NCI-H146 treated with DMSO at 0.1 percent for 48 hours (cell line): ENCODE measurements around the gene WWOX.

Source experiments
- DNase-seq: peaks from one replicate; lab custom pipeline; 2025; ENCODE audit not compliant: unreplicated experiment; lab: John Stamatoyannopoulos, UW

The WWOX gene

GRCh38 chr16:78220571-78220970, 121.1 kb downstream of the WWOX start:
- DNase-seq, result no peak

DNA sequence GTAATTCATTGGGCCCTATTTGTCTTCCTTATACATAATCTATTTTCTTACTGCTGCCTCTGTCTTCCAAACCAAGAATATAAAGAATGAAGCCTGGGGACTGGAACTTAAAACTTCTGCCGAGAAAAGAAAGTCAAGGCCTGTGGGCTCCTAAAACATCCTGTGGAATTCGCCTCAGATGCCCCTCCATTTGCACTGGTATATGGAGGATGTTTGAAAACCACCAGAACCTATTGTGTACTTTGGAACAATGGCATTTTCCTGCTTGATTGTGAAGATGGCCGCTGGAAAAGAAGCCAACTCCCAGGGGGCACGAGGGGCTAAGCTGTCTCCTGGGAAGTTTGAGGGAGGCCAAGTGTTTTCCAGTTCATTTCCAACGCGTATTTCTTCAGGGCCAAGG, 122.4 kb downstream of the WWOX start:
- no peak for DNase-seq

GRCh38 chr16:78224342-78224741, 124.9 kb downstream of the WWOX start:
- DNase-seq, result no peak

DNA sequence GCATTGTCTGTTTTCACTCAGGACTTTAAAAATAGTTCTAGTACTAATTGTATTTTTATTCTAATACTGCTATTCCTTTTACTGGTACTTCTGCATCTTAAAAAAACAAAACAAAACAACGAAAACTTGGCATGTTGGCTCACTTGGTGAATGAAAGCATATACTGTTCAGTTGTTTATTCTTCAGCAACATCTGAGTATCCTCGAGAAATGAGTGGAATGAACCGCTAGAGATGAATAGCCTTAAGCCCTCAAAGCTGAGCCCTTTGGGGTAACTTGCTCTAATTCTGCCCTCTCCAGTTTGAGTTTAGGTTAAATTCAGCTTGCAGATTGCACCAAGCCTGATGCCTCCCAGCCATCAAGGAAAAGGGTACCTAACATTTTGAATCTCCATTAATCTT, 126.5 kb downstream of the WWOX start:
- no peak for DNase-seq

DNA sequence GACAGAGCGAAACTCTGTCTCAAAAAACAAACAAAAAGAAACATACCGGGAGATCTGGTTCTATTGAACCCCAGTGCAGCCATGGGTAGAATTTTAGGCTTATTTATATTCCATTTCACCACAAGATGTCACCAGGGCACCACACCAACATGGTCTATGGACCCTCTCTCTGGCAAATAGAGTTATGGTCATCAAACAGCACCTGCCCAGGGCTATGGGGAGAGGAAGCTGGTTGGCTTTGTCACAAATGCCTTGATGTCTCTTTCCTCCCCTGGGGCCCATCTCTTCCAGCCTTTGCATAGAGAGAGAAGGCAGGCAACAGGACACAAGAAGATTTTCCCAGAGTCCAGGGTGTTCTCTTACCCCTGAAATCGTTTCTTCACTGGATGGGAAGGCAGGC, 128.4 kb downstream of the WWOX start:
- peak; percentile 8 for DNase-seq

DNA sequence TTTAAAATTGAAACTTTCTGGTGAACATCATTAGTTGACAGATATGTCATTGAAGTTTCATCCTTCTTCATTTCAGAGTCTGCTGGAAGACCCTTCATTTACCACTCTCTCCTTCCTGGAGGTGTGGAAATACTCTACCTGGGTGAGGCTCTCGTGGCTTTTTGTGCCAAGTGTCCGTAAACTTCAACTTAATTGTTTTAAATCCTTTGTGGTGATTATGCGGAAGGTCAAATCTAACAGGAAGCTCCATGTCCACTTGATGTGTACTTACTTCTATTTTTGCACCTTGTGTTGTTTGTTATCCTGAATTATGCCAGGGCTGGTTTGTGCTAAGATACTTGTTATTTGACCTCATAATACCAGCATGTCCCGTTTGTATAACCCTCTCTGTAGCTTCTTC, 129.2 kb downstream of the WWOX start:
- no peak for DNase-seq

GRCh38 chr16:78230832-78231231, 131.4 kb downstream of the WWOX start:
- no peak for DNase-seq

DNA sequence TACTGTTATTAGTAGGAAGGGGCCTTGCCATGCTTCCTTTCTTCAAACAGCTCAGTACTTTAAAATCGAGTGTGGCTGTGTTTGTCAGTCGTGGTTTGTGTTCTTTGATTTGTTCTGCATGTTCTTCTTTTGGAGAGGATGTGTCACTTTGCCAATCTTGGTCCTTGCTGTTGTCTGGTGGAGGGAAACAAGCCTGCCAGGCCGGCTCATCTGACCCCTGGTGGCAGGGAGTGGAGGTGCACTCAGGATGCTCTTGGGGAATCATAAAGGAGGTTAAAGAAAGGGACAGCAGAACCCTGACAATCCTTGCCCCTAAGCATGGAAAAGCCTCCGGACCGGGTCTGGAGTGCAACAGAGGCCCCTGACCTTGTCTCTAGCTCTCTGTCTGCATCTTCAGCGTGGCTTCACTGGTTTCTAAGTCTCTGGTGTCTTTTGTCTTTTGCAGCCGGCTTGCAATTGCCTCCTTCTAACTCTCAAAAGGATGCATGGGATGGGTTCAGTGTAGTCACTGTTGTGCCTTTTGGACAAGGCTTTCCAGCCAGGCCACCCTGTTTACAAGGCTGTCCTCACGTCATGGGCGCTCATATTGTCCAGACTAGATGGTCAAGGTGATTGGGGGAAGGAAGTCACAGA, 135.8 kb downstream of the WWOX start:
- DNase-seq, result peak; percentile 15

- DNase-seq, result no peak
These were observed 136.4 kb downstream of the WWOX start for GRCh38 chr16:78235876-78236275.

GRCh38 chr16:78237841-78238240, 138.4 kb downstream of the WWOX start:
- no peak for DNase-seq

DNA sequence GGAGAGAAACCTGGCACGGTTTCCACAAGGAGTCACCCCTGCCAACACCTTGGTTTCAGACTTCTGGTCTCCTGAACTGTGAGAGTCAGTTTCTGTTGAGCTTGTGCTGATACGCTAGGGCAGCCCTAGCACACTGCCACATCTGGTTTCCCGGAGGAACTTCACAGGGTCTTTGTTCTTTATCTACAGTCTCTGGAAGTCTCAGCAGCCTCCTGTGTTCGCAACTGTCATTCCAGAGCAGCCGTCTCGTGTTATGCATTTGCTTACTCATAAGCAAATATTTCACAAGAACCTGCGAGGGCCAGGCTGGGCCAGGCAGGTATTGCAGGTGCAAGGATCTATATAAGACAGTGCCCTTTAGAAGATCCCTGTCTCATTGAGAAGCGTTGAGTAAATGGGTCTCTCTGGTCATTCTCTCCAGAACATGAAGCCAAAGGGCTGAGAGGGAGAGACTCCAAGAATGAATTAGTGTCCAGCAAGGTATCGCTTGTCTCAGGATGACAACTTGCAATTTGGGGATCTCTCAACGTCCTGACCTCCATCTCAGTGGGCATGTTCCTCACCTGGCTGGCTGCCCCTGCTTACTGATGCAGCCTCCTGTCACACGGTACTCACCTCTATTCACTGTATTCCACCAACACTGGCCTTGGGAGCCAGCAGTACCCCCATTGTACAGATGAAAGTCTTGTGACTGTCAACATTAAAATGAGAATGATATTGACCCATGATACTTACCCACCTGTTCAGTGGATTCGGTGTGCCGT, 141.2 kb downstream of the WWOX start:
- DNase-seq, result no peak

- DNase-seq, result no peak
These were observed 142.8 kb downstream of the WWOX start for GRCh38 chr16:78242239-78242630.

- no peak for DNase-seq
These were observed 144.9 kb downstream of the WWOX start for GRCh38 chr16:78244131-78244895.

DNA sequence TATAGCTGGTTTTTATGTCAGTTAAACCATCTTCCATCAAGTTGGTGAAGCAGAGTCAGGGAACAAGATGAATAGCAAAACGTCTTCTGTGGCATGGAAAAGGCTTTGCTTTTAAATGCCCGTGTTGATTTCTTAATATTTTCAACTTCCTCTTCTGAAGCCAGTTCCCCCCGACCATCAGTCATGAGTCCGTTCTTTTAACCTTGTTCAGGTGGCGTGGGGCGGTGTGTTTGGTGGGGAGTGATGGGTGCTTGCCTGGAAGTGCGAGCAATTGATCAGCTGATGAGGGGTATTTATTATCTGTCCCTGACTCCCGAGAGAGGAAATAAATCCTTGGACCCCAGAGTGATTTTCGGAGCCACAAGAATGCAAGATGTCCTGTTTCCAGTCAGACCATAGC, 147.1 kb downstream of the WWOX start:
- no peak for DNase-seq

- no peak for DNase-seq
These were observed 149.6 kb downstream of the WWOX start for GRCh38 chr16:78249056-78249455.

GRCh38 chr16:78249832-78250231, 150.4 kb downstream of the WWOX start:
- DNase-seq, result no peak

GRCh38 chr16:78251115-78251514, 151.7 kb downstream of the WWOX start:
- DNase-seq, result no peak

GRCh38 chr16:78252757-78253156, 153.3 kb downstream of the WWOX start:
- DNase-seq, result peak; percentile 42

GRCh38 chr16:78254841-78255240, 155.4 kb downstream of the WWOX start:
- DNase-seq, result no peak

DNA sequence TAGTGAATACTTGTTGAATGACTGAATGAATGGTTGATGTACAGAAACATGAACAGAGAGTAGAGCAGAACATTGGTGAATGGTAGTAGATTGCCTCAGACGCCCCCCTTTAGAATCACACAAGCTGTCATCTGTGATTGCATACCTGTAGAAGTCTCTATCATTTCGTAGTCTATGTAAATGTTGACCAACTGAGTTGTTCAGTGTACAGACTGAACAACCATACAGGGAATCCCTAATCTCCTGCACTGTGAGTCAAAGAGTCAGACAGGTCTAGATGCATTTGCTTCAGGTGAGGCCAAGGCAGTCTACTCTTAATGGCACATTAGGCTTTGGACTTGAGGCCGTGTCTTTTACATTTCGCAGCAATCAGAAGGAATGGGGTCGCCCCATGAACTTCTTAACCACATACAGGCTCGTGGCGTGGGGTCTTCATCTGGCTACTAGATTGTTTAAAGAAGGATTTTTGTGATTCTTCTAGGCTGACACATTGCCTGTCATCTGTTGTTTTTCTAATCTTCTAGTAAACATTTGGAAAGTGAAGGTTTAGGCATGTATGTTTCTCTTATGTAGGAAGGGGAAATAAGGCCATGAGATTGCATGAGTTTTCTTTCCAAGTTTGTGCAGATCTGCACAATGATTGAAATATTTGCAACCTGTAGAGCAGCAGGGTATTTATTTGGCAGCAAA, 157.4 kb downstream of the WWOX start:
- no peak for DNase-seq

DNA sequence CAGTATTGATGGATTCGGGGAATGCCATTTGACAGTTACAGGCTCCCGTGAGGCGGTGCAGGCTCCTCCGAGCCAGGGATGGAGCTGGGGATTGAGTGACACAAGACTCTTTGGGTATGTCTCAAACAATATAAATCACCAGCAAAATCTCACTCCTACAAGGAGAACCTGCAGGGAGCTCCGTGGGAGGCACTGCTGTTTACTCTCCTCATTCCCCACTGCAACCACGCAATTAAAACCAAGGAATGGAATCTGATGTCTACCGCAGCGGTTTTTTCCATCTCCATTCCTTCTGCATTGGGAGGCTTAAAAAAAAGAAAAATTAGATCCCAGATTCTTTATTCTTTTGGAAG, 157.9 kb downstream of the WWOX start:
- DNase-seq, result no peak
